GM10248 (cell line): Measurements from ENCODE around the gene HSF4.

Experiments used
- CTCF ChIA-PET: fragments of 300-600 bp; sonication (Branson Sonifier 250); formaldehyde crosslinking; extraction: SDS; loops from one replicate; lab custom pipeline; 2021; ENCODE audit warnings: antibody characterized with exemption; lab: Yijun Ruan, JAX
- POLR2A ChIA-PET: fragments of 350-650 bp; sonication (Branson Sonifier 250); formaldehyde crosslinking; extraction: SDS; loops from one replicate; lab custom pipeline; 2020; ENCODE audit warnings: antibody characterized with exemption; lab: Yijun Ruan, JAX
- DNase-seq: peaks from one replicate; pipeline ENCODE4 v3.0.0; 2012; ENCODE audit errors: extremely low spot score
- CTCF ChIP-seq: IDR thresholded peaks from 2 replicates; pipeline ENCODE4 v1.5.1; 2012; ENCODE audit warnings: mild to moderate bottlenecking, low read depth; ENCODE audit errors: extremely low read depth, missing control alignments, control extremely low read depth

Gene HSF4

GRCh38 chr16:67128417-67128816 lies 36.1 kb upstream of the HSF4 start:
- DNase-seq = no peak
- TF ChIP-seq CTCF = no peak
- CTCF ChIA-PET = interaction anchor here (0.7 to 6.8 kb wide), 6 partner anchors 10 to 110 kb away, joined by 3 to 33 read pairs (median 5); no protein-coding TSS in a partner anchor
- POLR2A ChIA-PET = no interaction called here

- no peak for TF ChIP-seq CTCF
- POLR2A ChIA-PET = no interaction called here
- no peak for DNase-seq
- CTCF ChIA-PET = interaction anchor here (0.7 to 6.8 kb wide), 7 partner anchors 10 to 111 kb away, joined by 3 to 33 read pairs (median 4); no protein-coding TSS in a partner anchor
Measured at GRCh38 chr16:67128887-67129286, 35.7 kb upstream of the HSF4 start.

GRCh38 chr16:67129422-67129821 lies 35.1 kb upstream of the HSF4 start:
- ChIA-PET POLR2A (no interaction called here), CTCF (interaction anchor here (1.0 to 6.8 kb wide), 5 partner anchors 11 to 111 kb away, joined by 3 to 33 read pairs (median 7); no protein-coding TSS in a partner anchor)
- no peak for TF ChIP-seq CTCF
- DNase-seq = no peak

- no peak for TF ChIP-seq CTCF
- no peak for DNase-seq
- ChIA-PET POLR2A (interaction anchor here (1.0 kb wide), 1 partner anchor 38 kb away, joined by 6 read pairs; no protein-coding TSS in a partner anchor), CTCF (interaction anchor here (0.7 to 3.1 kb wide), 6 partner anchors 14 to 166 kb away, joined by 3 to 12 read pairs (median 3); no protein-coding TSS in a partner anchor)
Measured at GRCh38 chr16:67137605-67138004, 26.9 kb upstream of the HSF4 start.

- ChIA-PET POLR2A (interaction anchor here (1.2 kb wide), 1 partner anchor 9 kb away, joined by 5 read pairs; the partner anchor contains the start of gene B3GNT9), CTCF (interaction anchor here (0.9 to 7.5 kb wide), 8 partner anchors 10 to 128 kb away, joined by 3 to 71 read pairs (median 4); no protein-coding TSS in a partner anchor)
- no peak for TF ChIP-seq CTCF
- no peak for DNase-seq
Measured at GRCh38 chr16:67141391-67141790, 23.2 kb upstream of the HSF4 start.

GRCh38 chr16:67142342-67142741 lies 22.2 kb upstream of the HSF4 start:
- TF ChIP-seq CTCF = no peak
- POLR2A ChIA-PET = no interaction called here
- CTCF ChIA-PET = interaction anchor here (0.9 to 7.5 kb wide), 6 partner anchors 9 to 144 kb away, joined by 3 to 71 read pairs (median 4); no protein-coding TSS in a partner anchor
- DNase-seq = no peak

- ChIA-PET CTCF (interaction anchor here (1.2 to 7.5 kb wide), 3 partner anchors 9 to 127 kb away, joined by 3 to 71 read pairs (median 3); no protein-coding TSS in a partner anchor), POLR2A (no interaction called here)
- TF ChIP-seq CTCF = no peak
Measured at GRCh38 chr16:67144943-67145342, 19.6 kb upstream of the HSF4 start.

More at GRCh38 chr16:67144943-67145342, 19.6 kb upstream of the HSF4 start:
- no peak for DNase-seq
